Duodenal mucosa (tissue), 2 donors: Measurements from ENCODE around the gene FNTB.

Experiments used
- H3K27ac ChIP-seq: one replicate; pipeline ENCODE4 v1.7.0; 2013; ENCODE audit warnings: low read depth, low read length
- H3K27me3 ChIP-seq, 2 donors: one replicate each; pipeline ENCODE4 v1.7.0; 2013; ENCODE audit warnings: low read length in 2 of 2, control low read depth in 1 of 2; ENCODE audit not compliant: insufficient read depth in 2 of 2, control insufficient read depth in 1 of 2
- H3K36me3 ChIP-seq, 2 donors: one replicate each; pipeline ENCODE4 v1.7.0; 2013; ENCODE audit warnings: low read length in 2 of 2, control low read depth in 1 of 2; ENCODE audit not compliant: insufficient read depth in 2 of 2, control insufficient read depth in 1 of 2
- H3K4me1 ChIP-seq, 2 donors: one replicate each; pipeline ENCODE4 v1.7.0; 2013; ENCODE audit warnings: low read length in 2 of 2, control low read depth in 1 of 2; ENCODE audit not compliant: insufficient read depth in 2 of 2, control insufficient read depth in 1 of 2
- H3K4me3 ChIP-seq, 2 donors: one replicate each; pipeline ENCODE4 v1.7.0; 2013; ENCODE audit warnings: low read length in 2 of 2, low read depth in 1 of 2
- H3K9ac ChIP-seq, 2 donors: one replicate each; pipeline ENCODE4 v1.7.0; 2013; ENCODE audit warnings: low read length in 2 of 2, low read depth in 1 of 2
- H3K9me3 ChIP-seq, 2 donors: one replicate each; pipeline ENCODE4 v1.7.0; 2013; ENCODE audit warnings: low read length in 2 of 2, control low read depth in 1 of 2; ENCODE audit not compliant: control insufficient read depth in 1 of 2

Gene FNTB

DNA sequence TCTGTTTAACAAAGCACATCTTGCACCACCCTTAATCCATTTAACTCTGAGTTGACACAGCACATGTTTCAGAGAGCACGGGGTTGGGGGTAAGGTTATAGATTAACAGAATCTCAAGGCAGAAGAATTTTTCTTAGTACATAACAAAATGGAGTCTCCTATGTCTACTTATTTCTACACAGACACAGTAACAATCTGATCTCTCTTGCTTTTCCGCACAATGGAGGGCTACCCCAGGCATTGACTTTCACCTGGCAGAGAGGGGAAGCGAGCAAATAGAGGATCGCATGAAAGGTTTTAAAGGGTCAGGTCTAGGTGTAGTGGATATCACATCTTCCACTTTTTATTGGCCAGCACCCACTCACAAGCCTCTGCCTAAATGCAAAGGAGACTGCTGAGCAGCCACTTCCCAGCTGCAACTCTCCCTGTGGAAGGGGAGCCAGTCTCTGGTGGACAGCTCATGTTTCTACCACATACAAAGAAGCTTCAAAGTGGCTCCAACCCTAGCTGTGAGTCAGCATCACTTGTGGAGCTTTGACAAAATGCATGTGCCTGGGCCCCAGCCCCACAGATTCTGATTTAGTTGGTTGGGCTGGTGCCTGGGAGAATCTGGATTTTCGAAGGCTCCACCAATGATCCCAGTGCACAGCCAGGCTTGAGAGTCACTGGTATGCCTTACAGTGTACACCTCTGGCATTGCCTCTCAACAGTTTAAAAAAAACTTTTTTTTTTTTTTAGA, 7.2 kb upstream of the FNTB start:
- Histone ChIP-seq H3K27me3 (no peaks in the 10 kb centered on the region), H3K4me3 (no peak overlapping the region), H3K9ac (no peak overlapping the region), H3K9me3 (no peaks in the 10 kb centered on the region), H3K27ac (no peak overlapping the region), H3K36me3 (no peaks in the 10 kb centered on the region), H3K4me1 (peaks cover 4% of the 10 kb centered on the region in 2 donors)

DNA sequence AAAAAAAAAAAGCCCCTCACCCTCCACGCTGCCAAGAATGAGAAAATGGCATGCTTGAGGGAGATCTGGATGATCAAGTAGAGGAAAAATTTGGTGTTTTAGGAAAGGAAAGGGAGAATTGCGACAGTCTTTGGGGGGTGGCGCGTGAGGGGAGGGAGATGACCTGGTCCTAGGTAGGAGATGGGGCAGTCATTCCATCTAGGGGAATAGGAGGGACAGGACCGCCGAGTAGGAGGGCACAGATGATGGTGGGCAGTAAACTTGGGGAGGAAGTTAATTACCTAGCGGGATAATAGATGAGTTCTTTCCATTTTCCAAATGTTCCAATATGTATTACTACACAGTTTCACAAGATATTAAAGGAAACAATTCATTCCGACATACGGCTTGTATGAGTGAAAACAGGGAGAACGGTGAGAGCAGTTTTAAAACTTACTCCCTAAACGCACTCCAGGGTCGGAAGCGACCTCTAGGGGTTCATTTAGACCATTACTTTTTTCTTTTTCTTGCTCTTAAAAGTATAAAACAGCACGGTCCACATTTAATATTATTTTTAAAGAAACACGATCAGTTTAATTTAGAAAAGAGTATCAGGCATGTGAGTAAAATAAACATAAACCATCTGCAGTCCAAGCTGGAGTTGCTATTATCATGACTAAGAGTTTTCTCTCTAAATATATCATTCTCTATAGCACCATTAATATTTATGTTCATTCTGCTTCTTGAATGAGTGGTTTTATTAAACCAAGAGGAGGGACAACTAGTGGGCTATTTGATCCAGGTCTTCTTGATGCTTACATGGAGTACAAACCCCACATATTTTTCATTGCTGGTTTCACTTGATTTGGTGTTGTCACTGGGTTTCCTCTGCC, 3.0 kb upstream of the FNTB start:
- Histone ChIP-seq H3K4me1 (peaks cover 11 to 18% of the 10 kb centered on the region in 2 donors), H3K9me3 (no peaks in the 10 kb centered on the region), H3K27ac (no peak overlapping the region), H3K4me3 (peak overlapping the region; percentile 53 to 54), H3K9ac (peak overlapping the region in 1 of 2 donors; percentile 50), H3K27me3 (no peaks in the 10 kb centered on the region), H3K36me3 (no peaks in the 10 kb centered on the region)

DNA sequence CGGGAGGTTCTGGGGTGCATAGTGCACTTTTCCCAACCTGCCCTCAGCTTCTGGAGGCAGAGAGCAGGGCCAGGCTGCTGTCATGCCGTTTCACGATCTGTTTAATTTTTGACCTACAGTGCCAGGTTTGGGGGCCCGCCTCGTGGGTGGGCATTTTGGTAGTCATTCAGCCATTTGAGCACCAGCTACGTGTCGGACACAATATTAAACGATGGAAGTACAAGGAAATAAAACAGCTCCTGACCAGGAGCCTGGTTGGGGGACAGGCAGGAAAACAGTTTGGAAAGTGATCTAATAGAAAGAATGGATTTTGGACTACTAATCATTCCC, 708 bp downstream of the FNTB start:
- Histone ChIP-seq H3K27ac (peak overlapping the region; percentile 80), H3K36me3 (no peaks in the 10 kb centered on the region), H3K9ac (peak overlapping the region; percentile 96 to 97), H3K27me3 (no peaks in the 10 kb centered on the region), H3K9me3 (no peaks in the 10 kb centered on the region), H3K4me3 (peak overlapping the region; percentile 86 to 97), H3K4me1 (peaks cover 13 to 18% of the 10 kb centered on the region in 2 donors)

DNA sequence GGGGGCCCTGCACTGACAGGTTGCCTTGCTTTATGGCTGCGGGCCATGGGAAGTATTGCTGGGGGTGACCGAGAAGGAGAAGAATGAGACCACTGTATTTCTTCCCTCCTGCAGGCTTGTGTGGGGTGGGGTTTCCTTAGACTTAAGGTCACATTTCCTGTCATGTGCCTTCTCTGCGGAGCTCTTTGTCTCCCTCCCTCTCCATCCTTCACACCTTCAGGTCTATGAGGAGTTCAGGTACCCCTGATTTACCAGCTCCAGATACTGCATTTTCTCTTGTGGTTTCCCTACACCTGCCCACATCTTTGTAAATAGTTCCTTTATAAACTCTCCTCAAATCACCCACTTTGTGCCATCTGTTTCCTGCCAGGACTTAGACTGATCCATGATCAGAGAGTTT, 3.6 kb downstream of the FNTB start:
- Histone ChIP-seq H3K4me3 (no peak overlapping the region), H3K4me1 (peaks cover 9 to 15% of the 10 kb centered on the region in 2 donors), H3K36me3 (no peaks in the 10 kb centered on the region), H3K27ac (no peak overlapping the region), H3K9me3 (no peaks in the 10 kb centered on the region), H3K27me3 (no peaks in the 10 kb centered on the region), H3K9ac (no peak overlapping the region)

DNA sequence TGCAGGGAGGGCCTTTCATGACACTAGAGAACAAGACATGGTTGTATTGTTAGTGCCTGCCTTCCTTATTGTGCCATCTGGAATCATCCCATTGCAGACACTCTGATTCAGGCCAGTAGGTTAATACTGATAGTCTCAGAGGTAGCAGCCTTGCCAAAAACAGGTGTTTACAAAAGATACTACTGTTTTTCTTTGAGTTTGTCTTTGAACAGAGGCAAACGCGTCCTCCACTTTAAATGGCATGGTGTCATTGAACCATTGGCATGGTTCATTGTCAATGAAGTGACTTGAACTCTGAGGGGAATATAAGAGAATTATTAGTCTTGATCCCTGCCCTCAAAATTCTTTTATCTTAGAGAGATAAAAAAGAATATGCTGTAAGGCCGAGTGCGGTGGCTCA, 4.2 kb downstream of the FNTB start:
- Histone ChIP-seq H3K9ac (no peak overlapping the region), H3K27me3 (no peaks in the 10 kb centered on the region), H3K9me3 (no peaks in the 10 kb centered on the region), H3K27ac (no peak overlapping the region), H3K36me3 (no peaks in the 10 kb centered on the region), H3K4me3 (no peak overlapping the region), H3K4me1 (peaks cover 8 to 14% of the 10 kb centered on the region in 2 donors)

DNA sequence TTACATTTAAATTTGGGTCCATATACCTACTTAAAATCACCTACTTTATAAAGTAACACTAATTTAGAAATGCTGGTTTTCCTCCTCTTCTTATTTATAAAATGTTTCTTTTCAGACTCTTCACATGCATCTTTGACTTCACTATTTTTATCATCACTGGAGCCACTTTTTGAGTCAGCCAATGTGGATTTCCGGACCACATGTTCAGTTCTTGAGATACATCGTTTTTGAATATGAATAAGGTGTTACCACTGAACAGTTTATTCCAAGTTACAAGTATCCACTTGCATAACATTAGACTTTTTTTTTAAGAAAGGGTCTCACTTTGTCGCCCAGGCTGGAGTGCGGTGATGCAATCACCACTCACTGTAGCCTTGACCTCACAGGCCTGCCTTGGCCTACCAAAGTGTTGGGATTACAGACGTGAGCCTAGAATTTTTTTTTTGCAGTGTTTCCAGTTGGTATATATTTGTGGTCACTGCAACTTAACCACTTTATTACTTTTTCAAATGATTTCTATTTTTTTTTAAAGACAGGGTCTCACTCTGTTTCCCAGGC, 5.7 kb downstream of the FNTB start:
- Histone ChIP-seq H3K9me3 (no peaks in the 10 kb centered on the region), H3K27ac (no peak overlapping the region), H3K4me1 (peaks cover 2 to 10% of the 10 kb centered on the region in 2 donors), H3K4me3 (no peak overlapping the region), H3K27me3 (no peaks in the 10 kb centered on the region), H3K36me3 (no peaks in the 10 kb centered on the region), H3K9ac (no peak overlapping the region)

DNA sequence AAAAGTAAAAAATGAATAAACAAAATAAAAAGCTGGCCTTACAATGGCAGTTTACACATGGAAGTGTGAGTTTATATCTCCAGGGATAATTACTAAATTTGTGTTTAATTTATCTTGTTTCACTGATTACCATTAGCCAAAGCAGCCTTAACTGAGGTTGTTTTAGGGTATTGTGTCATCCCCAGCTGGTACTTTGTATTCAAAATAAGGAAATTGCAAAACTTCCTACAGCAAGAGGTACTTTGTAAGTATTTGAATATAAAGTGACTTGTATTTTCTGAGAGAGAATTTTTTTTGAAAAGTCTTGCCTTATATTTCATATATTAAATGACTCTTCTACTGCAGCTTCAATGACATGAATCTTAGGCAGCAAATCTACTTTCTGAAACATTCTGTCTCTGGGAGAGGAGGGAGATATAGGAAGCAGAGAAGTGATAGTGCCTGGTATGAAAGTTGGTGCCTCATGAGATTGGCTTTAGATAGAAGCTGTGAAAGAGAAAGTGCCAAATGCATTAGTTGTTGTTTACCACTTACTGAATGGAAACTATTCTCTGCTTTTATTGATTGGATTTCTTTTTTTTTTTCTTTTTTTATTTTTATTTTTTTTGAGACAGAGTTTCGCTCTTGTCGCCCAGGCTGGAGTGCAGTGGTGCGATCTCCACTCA, 6.7 kb downstream of the FNTB start:
- peaks cover 0 to 2% of the 10 kb centered on the region in 2 donors for H3K4me1 ChIP-seq
- H3K9ac ChIP-seq, result no peak overlapping the region
- H3K36me3 ChIP-seq, result no peaks in the 10 kb centered on the region
- no peak overlapping the region for H3K4me3 ChIP-seq
- H3K27me3 ChIP-seq, result no peaks in the 10 kb centered on the region
- no peaks in the 10 kb centered on the region for H3K9me3 ChIP-seq
- no peak overlapping the region for H3K27ac ChIP-seq

DNA sequence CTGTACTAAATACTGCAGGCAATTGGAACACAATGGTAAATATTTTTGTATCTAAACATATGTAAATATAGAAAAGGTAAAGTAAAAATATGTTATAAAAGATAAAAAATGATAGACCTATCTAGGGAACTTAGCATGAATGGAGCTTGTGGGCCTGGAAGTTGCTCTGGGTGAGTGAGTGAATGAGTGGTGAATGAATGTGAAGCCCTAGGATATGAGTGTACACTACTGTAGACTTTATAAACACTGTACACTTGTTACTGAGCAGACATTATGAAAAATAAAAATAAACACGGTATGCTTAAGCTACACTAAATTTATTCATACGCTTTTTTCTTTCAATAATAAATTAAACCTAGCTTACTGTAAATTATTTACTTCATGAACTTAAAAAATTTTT, 7.8 kb downstream of the FNTB start:
- Histone ChIP-seq H3K36me3 (no peaks in the 10 kb centered on the region), H3K27ac (no peak overlapping the region), H3K9me3 (no peaks in the 10 kb centered on the region), H3K9ac (no peak overlapping the region), H3K4me1 (peaks cover 0 to 2% of the 10 kb centered on the region in 2 donors), H3K4me3 (no peak overlapping the region), H3K27me3 (no peaks in the 10 kb centered on the region)

DNA sequence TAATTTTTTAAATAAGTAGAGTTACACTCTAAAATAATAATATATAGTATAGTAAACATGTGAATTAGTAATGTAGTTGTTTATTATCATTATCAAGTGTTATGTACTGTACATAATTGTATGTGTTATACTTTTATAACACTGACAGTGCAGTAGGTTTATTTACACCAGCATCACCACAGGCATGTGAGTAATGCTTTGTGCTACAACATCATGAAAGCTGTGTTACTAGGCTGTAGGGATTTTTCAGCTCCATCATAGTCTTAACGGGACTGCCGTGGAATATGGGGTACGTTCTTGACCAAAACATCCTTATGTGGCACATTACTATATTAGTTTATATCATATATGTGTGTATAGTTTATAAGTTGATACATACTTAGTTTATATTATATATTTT, 8.6 kb downstream of the FNTB start:
- H3K36me3 ChIP-seq, result no peaks in the 10 kb centered on the region
- H3K9me3 ChIP-seq, result no peaks in the 10 kb centered on the region
- H3K27me3 ChIP-seq, result no peaks in the 10 kb centered on the region
- H3K9ac ChIP-seq, result no peak overlapping the region
- H3K27ac ChIP-seq, result no peak overlapping the region
- H3K4me3 ChIP-seq, result no peak overlapping the region
- H3K4me1 ChIP-seq, result peaks cover 0 to 2% of the 10 kb centered on the region in 2 donors
